Ectodermal cell (in vitro differentiated cells): ENCODE results near the gene AARSD1.
"Not testable (repeated sequence)": the region's sequence is repeated elsewhere in the genome, so short reads cannot be mapped to it uniquely, and the experiment has no call there.

ENCODE experiments used
- H3K27ac ChIP-seq: 2 replicates; pipeline ENCODE4 v1.7.0; 2013; ENCODE audit warnings: mild to moderate bottlenecking, low read depth, low read length; ENCODE audit not compliant: insufficient read depth, poor library complexity, severe bottlenecking
- H3K27me3 ChIP-seq: 2 replicates; pipeline ENCODE4 v1.7.0; 2013; ENCODE audit warnings: mild to moderate bottlenecking, low read length; ENCODE audit not compliant: insufficient read depth, control insufficient read depth, poor library complexity, severe bottlenecking
- H3K36me3 ChIP-seq: one replicate; pipeline ENCODE4 v1.7.0; 2013; ENCODE audit warnings: low read length; ENCODE audit not compliant: control insufficient read depth, insufficient read depth
- H3K4me1 ChIP-seq: one replicate; pipeline ENCODE4 v1.7.0; 2013; ENCODE audit warnings: low read length; ENCODE audit not compliant: control insufficient read depth, insufficient read depth
- H3K4me3 ChIP-seq: 2 replicates; pipeline ENCODE4 v1.7.0; 2013; ENCODE audit warnings: low read depth, low read length, control low read depth; ENCODE audit not compliant: insufficient read depth
- H3K9me3 ChIP-seq: 2 replicates; pipeline ENCODE4 v1.7.0; 2013; ENCODE audit warnings: mild to moderate bottlenecking, low read length, moderate library complexity; ENCODE audit not compliant: control insufficient read depth
- WGBS, 2 experiments: methylation state at CpG; one replicate each; pipeline ENCODE4 v1.1.7; 2013; ENCODE audit warnings: missing lambda C conversion rate in 2 of 2; 5-methylcytosine and 5-hydroxymethylcytosine counted together

AARSD1 gene

GRCh38 chr17:42980766-42981397, 16.6 kb upstream of the AARSD1 start:
- WGBS, 2 experiments, result 1% methylated on average over 67 of the region's 67 CpGs

GRCh38 chr17:42980274-42980765, 16.1 kb upstream of the AARSD1 start, which contains the start of gene RUNDC1:
Gene RUNDC1, plus strand, starts transcription at chr17:42980565. Its CDS starts 12 bp downstream, at chr17:42980577.
- Histone ChIP-seq H3K27ac (peak within 1 kb of the TSS; percentile 65), H3K4me3 (peak within 1 kb of the TSS; percentile 92)

More at GRCh38 chr17:42980766-42981397, 16.6 kb upstream of the AARSD1 start:
- Histone ChIP-seq H3K36me3 (peaks cover 4% of the 10 kb centered on the region), H3K27ac (peak overlapping the region; percentile 44), H3K27me3 (no peaks in the 10 kb centered on the region), H3K4me1 (peaks cover 19% of the 10 kb centered on the region), H3K9me3 (no peaks in the 10 kb centered on the region), H3K4me3 (peak overlapping the region; percentile 92)

GRCh38 chr17:42979511-42980273, 15.4 kb upstream of the AARSD1 start, which contains the start of gene PTGES3L:
Gene PTGES3L, minus strand, starts transcription at chr17:42980080. Its CDS starts 27 bp downstream, at chr17:42980053.
- no peaks in the 10 kb centered on the region for H3K27me3 ChIP-seq
- H3K36me3 ChIP-seq, result no peaks in the 10 kb centered on the region
- H3K4me1 ChIP-seq, result peaks cover 19% of the 10 kb centered on the region
- peak within 1 kb of the TSS; percentile 65 for H3K27ac ChIP-seq
- H3K9me3 ChIP-seq, result no peaks in the 10 kb centered on the region
- peak within 1 kb of the TSS; percentile 92 for H3K4me3 ChIP-seq
- WGBS, 2 experiments, result 41 to 42% methylated on average over 21 of the region's 21 CpGs

More at GRCh38 chr17:42980274-42980765, 16.1 kb upstream of the AARSD1 start, which contains the start of gene RUNDC1:
- Histone ChIP-seq H3K4me1 (peaks cover 19% of the 10 kb centered on the region), H3K36me3 (no peaks in the 10 kb centered on the region), H3K27me3 (no peaks in the 10 kb centered on the region), H3K9me3 (no peaks in the 10 kb centered on the region)
- 0 to 1% methylated on average over 39 of the region's 39 CpGs for WGBS, 2 experiments

- not testable (repeated sequence) for H3K27me3 ChIP-seq, H3K4me1 ChIP-seq, H3K9me3 ChIP-seq, H3K27ac ChIP-seq, H3K36me3 ChIP-seq, H3K4me3 ChIP-seq
- WGBS, 2 experiments, result 91 to 92% methylated on average over 16 of the region's 16 CpGs
These were observed 11.4 kb upstream of the AARSD1 start for GRCh38 chr17:42975701-42976100.

GRCh38 chr17:42975265-42975664, 11.0 kb upstream of the AARSD1 start:
- Histone ChIP-seq H3K27ac (no peak overlapping the region), H3K4me3 (no peak overlapping the region), H3K4me1 (peaks cover 10% of the 10 kb centered on the region), H3K27me3 (no peaks in the 10 kb centered on the region), H3K36me3 (no peaks in the 10 kb centered on the region), H3K9me3 (no peaks in the 10 kb centered on the region)
- 89 to 93% methylated on average over 2 of the region's 2 CpGs for WGBS, 2 experiments

GRCh38 chr17:42973323-42973722, 9.1 kb upstream of the AARSD1 start:
- not testable (repeated sequence) for H3K27ac ChIP-seq, H3K4me3 ChIP-seq, H3K36me3 ChIP-seq, H3K4me1 ChIP-seq, H3K9me3 ChIP-seq, H3K27me3 ChIP-seq
- 82 to 90% methylated on average over 8 to 18 of the region's 18 CpGs for WGBS, 2 experiments

- WGBS, 2 experiments, result 91 to 94% methylated on average over 5 of the region's 5 CpGs
- no peaks in the 10 kb centered on the region for H3K36me3 ChIP-seq
- H3K27ac ChIP-seq, result no peak overlapping the region
- H3K4me1 ChIP-seq, result no peaks in the 10 kb centered on the region
- no peak overlapping the region for H3K4me3 ChIP-seq
- H3K9me3 ChIP-seq, result no peaks in the 10 kb centered on the region
- no peaks in the 10 kb centered on the region for H3K27me3 ChIP-seq
These were observed 7.3 kb upstream of the AARSD1 start for GRCh38 chr17:42971589-42971988.

GRCh38 chr17:42969001-42969581, 4.8 kb upstream of the AARSD1 start:
- Histone ChIP-seq H3K27me3 (no peaks in the 10 kb centered on the region), H3K9me3 (no peaks in the 10 kb centered on the region), H3K4me3 (no peak overlapping the region), H3K27ac (no peak overlapping the region), H3K4me1 (no peaks in the 10 kb centered on the region), H3K36me3 (no peaks in the 10 kb centered on the region)
- WGBS, 2 experiments, result 64 to 66% methylated on average over 5 of the region's 5 CpGs

- no peak overlapping the region for H3K4me3 ChIP-seq
- WGBS, 2 experiments, result 77 to 100% methylated on average over 1 of the region's 1 CpG
- H3K27me3 ChIP-seq, result no peaks in the 10 kb centered on the region
- H3K36me3 ChIP-seq, result no peaks in the 10 kb centered on the region
- H3K4me1 ChIP-seq, result no peaks in the 10 kb centered on the region
- no peak overlapping the region for H3K27ac ChIP-seq
- H3K9me3 ChIP-seq, result no peaks in the 10 kb centered on the region
These were observed 3.7 kb upstream of the AARSD1 start for GRCh38 chr17:42967925-42968324.

- 84 to 96% methylated on average over 1 of the region's 1 CpG for WGBS, 2 experiments
- Histone ChIP-seq H3K27me3 (no peaks in the 10 kb centered on the region), H3K9me3 (no peaks in the 10 kb centered on the region), H3K27ac (no peak overlapping the region), H3K4me3 (no peak overlapping the region), H3K4me1 (no peaks in the 10 kb centered on the region), H3K36me3 (peaks cover 45% of the 10 kb centered on the region)
These were observed 10.6 kb downstream of the AARSD1 start for GRCh38 chr17:42953669-42954068.
